GM23338 (cell line): ENCODE results near the gene FAXC. TPM values are rescaled to one million over a fixed set of nuclear protein-coding genes. Genes with fewer than 3 reads are reported as not detected.

Experiments used
- ATAC-seq: fragments of 200-7000 bp; cut with Tn5 transposase; 3 replicates; pipeline ENCODE4 v1.9.1; 2020
- DNase-seq: peaks from one replicate; pipeline ENCODE4 v3.0.0-alpha.2; 2015; ENCODE audit warnings: low spot score
- H2AFZ ChIP-seq: fragments of 200-600 bp; sonication (generic); 2 replicates; pipeline ENCODE4 v1.8.0; 2016; ENCODE audit warnings: antibody characterized with exemption, mild to moderate bottlenecking, moderate library complexity
- H3F3A ChIP-seq: fragments of 200-600 bp; sonication (generic); replicated peaks from 2 replicates; pipeline ENCODE4 v1.8.0; 2017; ENCODE audit warnings: antibody characterized with exemption, mixed run types, low read depth
- H3K27ac ChIP-seq: fragments of 200-600 bp; sonication (generic); 2 replicates; pipeline ENCODE4 v1.6.1; 2016; ENCODE audit warnings: low read depth
- H3K27me3 ChIP-seq: fragments of 200-600 bp; sonication (generic); 2 replicates; pipeline ENCODE4 v1.8.0; 2016; ENCODE audit warnings: mild to moderate bottlenecking, mixed run types, moderate library complexity; ENCODE audit not compliant: insufficient read depth
- H3K36me3 ChIP-seq: fragments of 200-600 bp; sonication (generic); 2 replicates; pipeline ENCODE4 v1.8.0; 2016; ENCODE audit warnings: mild to moderate bottlenecking; ENCODE audit not compliant: insufficient read depth
- H3K4me1 ChIP-seq: fragments of 200-600 bp; sonication (generic); 2 replicates; pipeline ENCODE4 v1.8.0; 2016; ENCODE audit warnings: mild to moderate bottlenecking, moderate library complexity; ENCODE audit not compliant: insufficient read depth
- H3K4me2 ChIP-seq: fragments of 200-600 bp; sonication (generic); 2 replicates; pipeline ENCODE4 v1.7.1; 2017; ENCODE audit warnings: mixed run types
- H3K4me3 ChIP-seq: fragments of 200-600 bp; sonication (generic); 2 replicates; pipeline ENCODE4 v1.6.1; 2016; ENCODE audit warnings: mixed run types
- H3K79me2 ChIP-seq: fragments of 200-600 bp; sonication (generic); replicated peaks from 2 replicates; pipeline ENCODE4 v1.8.0; 2017; ENCODE audit warnings: mild to moderate bottlenecking; ENCODE audit not compliant: insufficient read depth
- H3K9me2 ChIP-seq: fragments of 200-600 bp; sonication (generic); 2 replicates; pipeline ENCODE4 v1.8.0; 2017; ENCODE audit not compliant: insufficient read depth
- H4K20me1 ChIP-seq: fragments of 200-600 bp; sonication (generic); replicated peaks from 2 replicates; pipeline ENCODE4 v1.8.0; 2017; ENCODE audit warnings: mild to moderate bottlenecking; ENCODE audit not compliant: insufficient read depth
- H3K27ac Mint-ChIP-seq: 2 replicates; pipeline ENCODE4 v1.8.0; 2020; ENCODE audit warnings: inconsistent platforms, mild to moderate bottlenecking, moderate library complexity, mixed read lengths
- H3K27me3 Mint-ChIP-seq: 3 replicates; pipeline ENCODE4 v1.8.0; 2022; ENCODE audit warnings: low read depth, mild to moderate bottlenecking, moderate library complexity, mixed read lengths, inconsistent platforms; ENCODE audit not compliant: insufficient read depth, poor library complexity
- H3K36me3 Mint-ChIP-seq: 3 replicates; pipeline ENCODE4 v1.8.0; 2021; ENCODE audit warnings: low read depth, mild to moderate bottlenecking, inconsistent platforms, moderate library complexity, mixed read lengths
- H3K4me1 Mint-ChIP-seq: 3 replicates; pipeline ENCODE4 v1.8.0; 2020; ENCODE audit warnings: mild to moderate bottlenecking, inconsistent platforms, mixed read lengths
- H3K4me3 Mint-ChIP-seq: 3 replicates; pipeline ENCODE4 v1.8.0; 2021; ENCODE audit warnings: moderate library complexity, mild to moderate bottlenecking, inconsistent platforms, mixed read lengths
- H3K9me3 Mint-ChIP-seq: 3 replicates; pipeline ENCODE4 v1.8.0; 2020; ENCODE audit warnings: moderate library complexity, mild to moderate bottlenecking, inconsistent platforms, mixed read lengths
- CREB1 ChIP-seq: fragments of 250-450 bp; sonication (Bioruptor Pico); IDR thresholded peaks from 2 replicates; pipeline ENCODE4 v1.5.0; 2020; ENCODE audit warnings: low read depth, mild to moderate bottlenecking, moderate library complexity
- CTCF ChIP-seq, 2 experiments: fragments of 200-600 bp in 1 of 2; sonication (generic) in 1 of 2; conservative IDR thresholded peaks; 2 replicates each; pipeline versions ENCODE4 v1.5.1 to v1.6.1; 2016 to 2017; ENCODE audit warnings: antibody characterized with exemption in 2 of 2, low read depth in 2 of 2, mild to moderate bottlenecking in 2 of 2, moderate library complexity in 1 of 2
- ETS1 ChIP-seq: IDR thresholded peaks from 2 replicates; pipeline ENCODE4 v1.6.1; 2016; ENCODE audit warnings: antibody characterized with exemption
- EZH2 ChIP-seq: fragments of 200-600 bp; sonication (generic); IDR thresholded peaks from one replicate; pipeline ENCODE4 v1.8.0; 2017; ENCODE audit warnings: antibody characterized with exemption, mild to moderate bottlenecking, low read depth; ENCODE audit not compliant: unreplicated experiment
- EZH2phosphoT487 ChIP-seq: fragments of 200-600 bp; sonication (generic); IDR thresholded peaks from one replicate; pipeline ENCODE4 v1.8.1; 2018; ENCODE audit warnings: antibody characterized with exemption; ENCODE audit not compliant: unreplicated experiment
- JUNB ChIP-seq: IDR thresholded peaks from one replicate; pipeline ENCODE4 v1.6.1; 2016; ENCODE audit warnings: antibody characterized with exemption; ENCODE audit not compliant: unreplicated experiment
- NANOG ChIP-seq: IDR thresholded peaks from 2 replicates; pipeline ENCODE4 v1.6.1; 2016; ENCODE audit warnings: antibody characterized with exemption, borderline replicate concordance
- POLR2AphosphoS5 ChIP-seq: IDR thresholded peaks from 2 replicates; pipeline ENCODE4 v1.6.1; 2016; ENCODE audit warnings: antibody characterized with exemption, low read depth
- REST ChIP-seq: IDR thresholded peaks from one replicate; pipeline ENCODE4 v1.6.1; 2018; ENCODE audit warnings: antibody characterized with exemption; ENCODE audit not compliant: unreplicated experiment
- STAT1 ChIP-seq: IDR thresholded peaks from one replicate; pipeline ENCODE4 v1.6.1; 2016; ENCODE audit warnings: antibody characterized with exemption; ENCODE audit not compliant: unreplicated experiment
- ZNF114 ChIP-seq: fragments of 250-450 bp; sonication (Bioruptor Pico); IDR thresholded peaks from 2 replicates; pipeline ENCODE4 v1.5.0; 2020; ENCODE audit warnings: mild to moderate bottlenecking, moderate library complexity
- ZNF331 ChIP-seq: fragments of 250-450 bp; sonication (Bioruptor Pico); IDR thresholded peaks from 2 replicates; pipeline ENCODE4 v1.5.0; 2020; ENCODE audit warnings: low read depth, mild to moderate bottlenecking, moderate library complexity
- polyA plus RNA-seq: library from polyadenylated mRNA; unstranded; fragments of >200 nt; fragmentation: Nextera tagmentation; extraction: Ambion mirVana; gene quantifications from 2 replicates; pipeline ENCODE4 v1.2.1, GENCODE V29; 2016
- total RNA-seq: library from RNA; depleted of rRNA; stranded (reverse); fragments of >200 nt; shearing (Covaris generic); gene quantifications from 2 replicates; pipeline ENCODE4 v1.2.3, GENCODE V29; 2014
- TF ChIP-seq, protein P1 (sequence below): fragments of 250-450 bp; sonication (Bioruptor Pico); IDR thresholded peaks from 2 replicates; pipeline ENCODE4 v1.5.0; 2020; ENCODE audit warnings: mild to moderate bottlenecking, moderate library complexity

FAXC gene
- total and polyA plus RNA-seq, 2 experiments from 2014 or later, result 10.5 to 15.2 TPM

DNA sequence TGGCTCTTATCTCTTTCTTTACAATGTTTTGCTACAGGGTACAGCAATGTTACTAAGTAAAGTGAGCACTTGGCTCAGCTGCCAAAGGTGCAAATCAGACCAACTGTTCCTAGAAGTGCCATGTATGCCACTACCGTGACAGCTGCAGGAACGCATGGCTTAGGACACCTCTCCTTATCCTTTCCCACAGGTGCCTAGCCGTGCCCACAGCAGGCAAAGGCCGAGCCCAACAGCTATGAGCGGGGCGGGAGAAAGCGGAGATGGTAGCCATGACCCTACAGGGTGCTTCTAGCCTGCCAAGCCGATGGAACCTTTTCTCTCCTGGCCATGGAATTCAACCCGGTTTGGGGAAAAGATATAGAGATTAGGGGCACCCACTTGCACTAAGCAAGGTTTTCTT, 97.1 kb downstream of the FAXC start:
- Mint-ChIP-seq H3K36me3 (no peaks in the 10 kb centered on the region), H3K4me1 (no peaks in the 10 kb centered on the region), H3K27me3 (no peaks in the 10 kb centered on the region), H3K27ac (no peak overlapping the region), H3K9me3 (no peaks in the 10 kb centered on the region), H3K4me3 (no peak overlapping the region)
- H3K36me3 ChIP-seq, result no peaks in the 10 kb centered on the region
- no peak overlapping the region for H3K27ac ChIP-seq
- ATAC-seq (no peak), DNase-seq (no peak)
- H3K4me3 ChIP-seq, result no peak overlapping the region
- no peaks in the 10 kb centered on the region for H3K27me3 ChIP-seq
- no peak overlapping the region for H2AFZ ChIP-seq
- H4K20me1 ChIP-seq, result no peaks in the 10 kb centered on the region
- no peaks in the 10 kb centered on the region for H3K9me2 ChIP-seq
- TF ChIP-seq CTCF (conservative IDR thresholded peaks at IDR 0.05; ENCODE audit: low read depth in 2 of 2) (no peak), NANOG (no peak), POLR2AphosphoS5 (no peak), REST (no peak), JUNB (no peak), EZH2phosphoT487 (no peak), EZH2 (no peak), ZNF114 (CRISPR knock-in tag) (no peak), ETS1 (no peak), ZNF331 (CRISPR knock-in tag) (no peak), CREB1 (CRISPR knock-in tag) (no peak), STAT1 (no peak)
- TF ChIP-seq, protein P1, sequence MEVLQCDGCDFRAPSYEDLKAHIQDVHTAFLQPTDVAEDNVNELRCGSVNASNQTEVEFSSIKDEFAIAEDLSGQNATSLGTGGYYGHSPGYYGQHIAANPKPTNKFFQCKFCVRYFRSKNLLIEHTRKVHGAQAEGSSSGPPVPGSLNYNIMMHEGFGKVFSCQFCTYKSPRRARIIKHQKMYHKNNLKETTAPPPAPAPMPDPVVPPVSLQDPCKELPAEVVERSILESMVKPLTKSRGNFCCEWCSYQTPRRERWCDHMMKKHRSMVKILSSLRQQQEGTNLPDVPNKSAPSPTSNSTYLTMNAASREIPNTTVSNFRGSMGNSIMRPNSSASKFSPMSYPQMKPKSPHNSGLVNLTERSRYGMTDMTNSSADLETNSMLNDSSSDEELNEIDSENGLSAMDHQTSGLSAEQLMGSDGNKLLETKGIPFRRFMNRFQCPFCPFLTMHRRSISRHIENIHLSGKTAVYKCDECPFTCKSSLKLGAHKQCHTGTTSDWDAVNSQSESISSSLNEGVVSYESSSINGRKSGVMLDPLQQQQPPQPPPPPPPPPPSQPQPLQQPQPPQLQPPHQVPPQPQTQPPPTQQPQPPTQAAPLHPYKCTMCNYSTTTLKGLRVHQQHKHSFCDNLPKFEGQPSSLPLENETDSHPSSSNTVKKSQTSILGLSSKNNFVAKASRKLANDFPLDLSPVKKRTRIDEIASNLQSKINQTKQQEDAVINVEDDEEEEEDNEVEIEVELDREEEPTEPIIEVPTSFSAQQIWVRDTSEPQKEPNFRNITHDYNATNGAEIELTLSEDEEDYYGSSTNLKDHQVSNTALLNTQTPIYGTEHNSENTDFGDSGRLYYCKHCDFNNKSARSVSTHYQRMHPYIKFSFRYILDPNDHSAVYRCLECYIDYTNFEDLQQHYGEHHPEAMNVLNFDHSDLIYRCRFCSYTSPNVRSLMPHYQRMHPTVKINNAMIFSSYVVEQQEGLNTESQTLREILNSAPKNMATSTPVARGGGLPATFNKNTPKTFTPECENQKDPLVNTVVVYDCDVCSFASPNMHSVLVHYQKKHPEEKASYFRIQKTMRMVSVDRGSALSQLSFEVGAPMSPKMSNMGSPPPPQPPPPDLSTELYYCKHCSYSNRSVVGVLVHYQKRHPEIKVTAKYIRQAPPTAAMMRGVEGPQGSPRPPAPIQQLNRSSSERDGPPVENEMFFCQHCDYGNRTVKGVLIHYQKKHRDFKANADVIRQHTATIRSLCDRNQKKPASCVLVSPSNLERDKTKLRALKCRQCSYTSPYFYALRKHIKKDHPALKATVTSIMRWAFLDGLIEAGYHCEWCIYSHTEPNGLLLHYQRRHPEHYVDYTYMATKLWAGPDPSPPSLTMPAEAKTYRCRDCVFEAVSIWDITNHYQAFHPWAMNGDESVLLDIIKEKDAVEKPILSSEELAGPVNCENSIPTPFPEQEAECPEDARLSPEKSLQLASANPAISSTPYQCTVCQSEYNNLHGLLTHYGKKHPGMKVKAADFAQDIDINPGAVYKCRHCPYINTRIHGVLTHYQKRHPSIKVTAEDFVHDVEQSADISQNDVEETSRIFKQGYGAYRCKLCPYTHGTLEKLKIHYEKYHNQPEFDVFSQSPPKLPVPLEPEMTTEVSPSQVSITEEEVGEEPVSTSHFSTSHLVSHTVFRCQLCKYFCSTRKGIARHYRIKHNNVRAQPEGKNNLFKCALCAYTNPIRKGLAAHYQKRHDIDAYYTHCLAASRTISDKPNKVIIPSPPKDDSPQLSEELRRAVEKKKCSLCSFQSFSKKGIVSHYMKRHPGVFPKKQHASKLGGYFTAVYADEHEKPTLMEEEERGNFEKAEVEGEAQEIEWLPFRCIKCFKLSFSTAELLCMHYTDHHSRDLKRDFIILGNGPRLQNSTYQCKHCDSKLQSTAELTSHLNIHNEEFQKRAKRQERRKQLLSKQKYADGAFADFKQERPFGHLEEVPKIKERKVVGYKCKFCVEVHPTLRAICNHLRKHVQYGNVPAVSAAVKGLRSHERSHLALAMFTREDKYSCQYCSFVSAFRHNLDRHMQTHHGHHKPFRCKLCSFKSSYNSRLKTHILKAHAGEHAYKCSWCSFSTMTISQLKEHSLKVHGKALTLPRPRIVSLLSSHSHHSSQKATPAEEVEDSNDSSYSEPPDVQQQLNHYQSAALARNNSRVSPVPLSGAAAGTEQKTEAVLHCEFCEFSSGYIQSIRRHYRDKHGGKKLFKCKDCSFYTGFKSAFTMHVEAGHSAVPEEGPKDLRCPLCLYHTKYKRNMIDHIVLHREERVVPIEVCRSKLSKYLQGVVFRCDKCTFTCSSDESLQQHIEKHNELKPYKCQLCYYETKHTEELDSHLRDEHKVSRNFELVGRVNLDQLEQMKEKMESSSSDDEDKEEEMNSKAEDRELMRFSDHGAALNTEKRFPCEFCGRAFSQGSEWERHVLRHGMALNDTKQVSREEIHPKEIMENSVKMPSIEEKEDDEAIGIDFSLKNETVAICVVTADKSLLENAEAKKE, result no peak
- no peak overlapping the region for H3K4me2 ChIP-seq
- no peaks in the 10 kb centered on the region for H3F3A ChIP-seq
- H3K79me2 ChIP-seq, result no peaks in the 10 kb centered on the region
- no peaks in the 10 kb centered on the region for H3K4me1 ChIP-seq
